GM13977 (cell line): ENCODE measurements around the gene GSS.

Experiments used
- DNase-seq: peaks from one replicate; pipeline ENCODE4 v3.0.0; 2012; ENCODE audit warnings: low spot score
- in situ Hi-C: fragments of 300-500 bp; cut with MboI; formaldehyde crosslinking; loops from one replicate; pipeline ENCODE4 v1.12.0; 2022; ENCODE audit warnings: low sequenced_read_pairs, low pct_unique_long_range_greater_than_20kb, mixed read lengths, inconsistent platforms; ENCODE audit not compliant: unreplicated experiment
- TF ChIP-seq, protein P1 (sequence below): IDR thresholded peaks from 2 replicates; pipeline ENCODE4 v1.5.1; 2012; ENCODE audit warnings: mild to moderate bottlenecking, control low read depth; ENCODE audit not compliant: insufficient read depth; ENCODE audit errors: extremely low read depth, missing control alignments

Gene GSS

DNA sequence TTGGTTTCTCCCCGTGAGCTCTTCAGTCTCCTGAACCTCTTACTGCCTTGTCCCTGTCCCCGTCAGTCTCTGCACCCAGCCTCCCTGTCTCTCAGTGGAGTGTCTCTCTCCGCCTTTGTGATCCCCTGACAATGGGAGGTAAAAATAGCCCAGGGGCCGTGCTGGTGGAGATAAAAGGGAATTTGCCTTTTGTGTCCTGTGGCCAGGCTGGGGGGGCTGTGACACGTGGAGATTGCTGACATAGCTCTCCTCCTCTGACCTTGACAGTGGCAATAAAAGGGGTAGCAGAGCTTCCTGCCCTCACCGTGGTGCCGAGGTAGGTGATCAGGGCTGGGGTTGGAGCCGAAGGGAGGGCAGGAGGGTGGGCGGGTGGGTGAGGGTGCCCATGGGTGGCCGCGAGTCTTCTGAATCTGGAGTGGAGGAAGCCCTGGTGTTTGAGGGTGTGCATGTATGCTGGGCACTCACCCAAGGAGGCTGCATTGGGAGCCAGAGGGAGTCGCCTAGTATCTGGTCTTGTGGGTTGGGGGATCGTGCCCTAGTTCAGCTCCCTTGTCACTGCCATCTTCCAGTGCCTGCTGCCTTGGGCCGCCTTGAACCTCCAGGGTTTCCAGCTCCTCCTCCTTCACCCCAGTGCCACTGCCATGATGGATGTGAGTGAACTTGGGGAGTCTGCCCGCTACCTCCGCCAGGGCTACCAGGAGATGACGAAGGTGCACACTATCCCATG lies 21.9 kb upstream of the GSS start:
- DNase-seq = no peak
- in situ Hi-C loops = no loop called here
- TF ChIP-seq, protein P1, sequence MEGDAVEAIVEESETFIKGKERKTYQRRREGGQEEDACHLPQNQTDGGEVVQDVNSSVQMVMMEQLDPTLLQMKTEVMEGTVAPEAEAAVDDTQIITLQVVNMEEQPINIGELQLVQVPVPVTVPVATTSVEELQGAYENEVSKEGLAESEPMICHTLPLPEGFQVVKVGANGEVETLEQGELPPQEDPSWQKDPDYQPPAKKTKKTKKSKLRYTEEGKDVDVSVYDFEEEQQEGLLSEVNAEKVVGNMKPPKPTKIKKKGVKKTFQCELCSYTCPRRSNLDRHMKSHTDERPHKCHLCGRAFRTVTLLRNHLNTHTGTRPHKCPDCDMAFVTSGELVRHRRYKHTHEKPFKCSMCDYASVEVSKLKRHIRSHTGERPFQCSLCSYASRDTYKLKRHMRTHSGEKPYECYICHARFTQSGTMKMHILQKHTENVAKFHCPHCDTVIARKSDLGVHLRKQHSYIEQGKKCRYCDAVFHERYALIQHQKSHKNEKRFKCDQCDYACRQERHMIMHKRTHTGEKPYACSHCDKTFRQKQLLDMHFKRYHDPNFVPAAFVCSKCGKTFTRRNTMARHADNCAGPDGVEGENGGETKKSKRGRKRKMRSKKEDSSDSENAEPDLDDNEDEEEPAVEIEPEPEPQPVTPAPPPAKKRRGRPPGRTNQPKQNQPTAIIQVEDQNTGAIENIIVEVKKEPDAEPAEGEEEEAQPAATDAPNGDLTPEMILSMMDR = no peak

GRCh38 chr20:34976286-34976685 lies 20.7 kb upstream of the GSS start:
- DNase-seq = no peak
- TF ChIP-seq, protein P1 = no peak
- in situ Hi-C loops = no loop called here

DNA sequence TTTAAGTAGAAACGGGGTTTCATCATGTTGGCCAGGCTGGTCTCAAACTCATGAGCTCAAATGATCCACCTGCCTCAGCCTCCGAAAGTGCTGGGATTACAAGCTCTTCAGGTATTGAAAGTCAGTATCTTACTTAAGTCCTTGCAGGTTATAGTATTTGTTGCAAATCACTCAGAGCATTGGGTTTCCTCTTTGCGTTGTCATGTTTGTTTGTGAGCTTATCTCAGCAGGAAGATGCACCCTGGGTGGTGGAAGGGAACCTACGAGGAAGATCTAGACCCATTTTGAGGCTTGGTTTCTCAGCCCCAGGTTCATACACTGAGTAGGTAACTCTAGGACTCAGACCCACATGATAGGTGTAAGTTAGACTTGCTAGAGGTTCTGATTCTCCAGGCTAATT lies 18.6 kb upstream of the GSS start:
- TF ChIP-seq, protein P1 = no peak
- in situ Hi-C loops = no loop called here
- no peak for DNase-seq

DNA sequence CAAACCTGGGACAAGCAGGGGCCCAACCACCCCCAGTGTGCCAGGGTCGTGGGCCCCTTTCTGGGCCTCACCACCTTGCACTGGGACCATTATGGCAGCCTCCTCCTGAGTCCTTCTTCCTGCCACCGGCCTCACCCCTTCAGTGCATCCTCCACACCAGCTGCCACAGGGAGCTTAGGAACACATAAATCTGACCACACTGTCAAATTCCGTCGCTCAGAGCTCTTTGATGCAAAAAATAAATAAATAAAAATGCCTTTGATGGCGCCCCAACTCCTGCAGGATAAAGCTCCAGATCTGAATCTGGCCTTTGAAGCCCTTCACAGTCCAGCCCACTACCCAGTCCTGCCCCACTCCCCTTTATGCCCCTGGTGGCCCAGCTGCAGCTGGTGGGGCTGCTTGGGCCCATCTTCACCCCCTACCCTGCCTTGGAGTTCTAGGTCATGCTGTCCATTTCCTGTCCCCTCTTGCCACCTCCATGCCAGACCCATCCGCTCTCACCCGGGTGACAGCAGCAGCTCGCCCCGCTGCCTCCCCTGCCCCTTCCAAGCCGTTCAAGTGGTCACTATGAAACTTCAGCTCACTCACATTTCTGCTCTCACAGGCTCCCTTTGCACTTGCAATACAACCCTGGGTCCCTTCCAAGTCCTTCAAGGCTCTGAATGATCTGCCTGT lies 16.1 kb upstream of the GSS start:
- TF ChIP-seq, protein P1 = no peak
- in situ Hi-C loops = no loop called here
- DNase-seq = no peak

DNA sequence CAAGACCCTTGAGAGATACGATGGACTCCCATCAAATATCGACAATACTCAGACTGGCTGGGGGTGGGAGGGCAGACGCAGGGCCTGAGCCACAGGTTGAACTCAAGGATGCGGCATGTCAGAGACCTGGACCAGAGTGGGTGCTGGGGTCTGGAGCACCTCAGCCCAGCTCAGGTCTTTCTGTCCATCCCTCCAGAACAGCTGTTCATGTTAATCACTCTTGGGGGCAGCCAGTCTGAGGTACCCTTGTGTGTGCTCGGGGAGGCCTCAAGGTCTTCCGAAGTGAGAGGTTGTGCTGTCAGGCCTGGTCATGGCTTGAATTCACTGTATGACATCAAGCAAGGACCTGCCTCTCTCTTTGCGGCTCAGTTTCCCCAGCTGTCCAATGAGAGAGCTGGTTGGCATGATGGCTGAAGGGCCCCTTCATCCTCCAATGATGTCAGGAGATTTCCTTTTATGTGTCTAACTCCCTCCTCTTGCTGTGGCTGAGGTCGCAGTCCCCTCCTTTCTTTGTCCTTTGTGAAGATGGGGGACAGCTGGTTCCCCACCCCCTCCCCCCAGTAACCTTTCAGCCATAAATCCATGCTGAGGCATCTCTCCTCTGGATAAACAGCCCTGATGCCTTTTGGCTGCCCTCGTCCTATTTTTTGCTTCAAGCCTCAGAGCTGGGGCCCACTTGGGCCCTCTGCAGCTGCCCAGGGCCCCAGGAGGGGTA lies 15.4 kb upstream of the GSS start:
- TF ChIP-seq, protein P1 = no peak
- DNase-seq = no peak
- in situ Hi-C loops = no loop called here

DNA sequence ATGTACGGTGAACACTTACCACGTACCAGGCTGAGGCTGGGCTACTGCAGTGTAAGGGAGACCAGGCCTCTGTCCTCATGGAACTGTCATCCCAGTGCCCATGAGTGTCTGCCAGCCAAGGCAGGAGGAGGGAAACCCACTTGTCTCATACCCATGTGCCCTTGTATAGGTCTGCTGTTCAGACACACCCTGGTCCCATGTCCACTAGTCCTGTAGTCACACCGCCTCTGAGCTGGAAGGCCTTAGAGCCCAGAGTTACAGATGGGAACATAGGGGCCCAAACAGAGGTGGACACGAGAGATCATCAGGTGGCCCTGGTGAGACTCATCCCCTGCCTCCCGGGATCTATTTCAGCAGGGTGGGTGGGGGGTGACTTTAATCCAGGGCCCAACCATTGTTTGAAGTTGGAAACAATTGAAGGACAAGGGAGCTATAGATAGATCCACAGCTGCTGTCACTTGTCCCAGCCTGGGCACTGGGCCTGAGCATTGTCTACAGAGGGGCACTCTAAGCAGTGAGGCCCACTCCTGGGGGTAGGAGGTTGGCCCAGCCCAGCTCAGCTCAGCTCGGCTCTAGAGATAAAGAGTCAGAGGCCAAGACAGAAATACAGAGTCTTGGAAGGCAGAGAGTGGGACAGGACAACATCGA lies 14.7 kb upstream of the GSS start:
- TF ChIP-seq, protein P1 = no peak
- in situ Hi-C loops = no loop called here
- no peak for DNase-seq
